Uterus (tissue), 2 donors: ENCODE results near the gene SYT12.

Experiments
- POLR2A ChIP-seq, 2 donors: fragments of 450-650 bp; IDR thresholded peaks; one replicate each; pipeline ENCODE4 v1.6.1; 2016; ENCODE audit warnings: antibody characterized with exemption in 2 of 2, mild to moderate bottlenecking in 1 of 2, moderate library complexity in 1 of 2
- TF ChIP-seq, protein P1 (sequence below), 4 experiments: fragments of 200-600 bp in 2 of 4; fragments of 450-650 bp in 2 of 4; sonication (generic) in 2 of 4; IDR thresholded peaks; one replicate each; pipeline ENCODE4 v1.5.1; 2016 to 2019; ENCODE audit warnings: antibody characterized with exemption in 4 of 4, mild to moderate bottlenecking in 2 of 4, moderate library complexity in 1 of 4

DNA sequence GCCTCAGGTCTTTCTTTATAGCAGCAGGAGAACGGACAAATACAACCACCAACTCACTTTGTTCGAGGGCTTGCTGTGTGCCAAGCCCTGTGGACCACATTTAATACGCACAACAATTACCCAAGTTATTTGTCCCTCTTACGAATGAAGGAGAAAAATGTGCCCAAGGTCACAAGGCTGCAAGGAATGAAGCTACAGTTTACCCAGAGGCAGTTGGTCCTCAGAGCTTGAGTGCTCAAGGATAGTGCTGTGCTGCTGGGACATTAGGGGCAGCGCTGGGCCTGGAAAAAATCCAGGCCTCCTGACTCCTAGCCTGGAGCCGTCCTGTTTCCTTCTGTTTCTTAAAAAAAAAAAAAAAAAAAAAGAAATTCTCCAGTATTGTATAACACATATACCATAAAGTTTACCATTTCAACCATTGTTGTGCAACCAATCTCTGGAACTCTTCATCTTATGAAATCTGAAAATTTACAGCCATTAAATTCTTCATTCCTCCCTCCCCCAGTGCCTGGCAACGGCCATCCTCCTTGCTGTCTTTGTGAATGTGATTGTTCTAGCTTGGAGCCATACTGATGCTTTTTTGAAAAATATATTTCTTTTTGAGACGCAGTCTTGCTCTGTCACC, 48.9 kb upstream of the SYT12 start:
- TF ChIP-seq, protein P1, sequence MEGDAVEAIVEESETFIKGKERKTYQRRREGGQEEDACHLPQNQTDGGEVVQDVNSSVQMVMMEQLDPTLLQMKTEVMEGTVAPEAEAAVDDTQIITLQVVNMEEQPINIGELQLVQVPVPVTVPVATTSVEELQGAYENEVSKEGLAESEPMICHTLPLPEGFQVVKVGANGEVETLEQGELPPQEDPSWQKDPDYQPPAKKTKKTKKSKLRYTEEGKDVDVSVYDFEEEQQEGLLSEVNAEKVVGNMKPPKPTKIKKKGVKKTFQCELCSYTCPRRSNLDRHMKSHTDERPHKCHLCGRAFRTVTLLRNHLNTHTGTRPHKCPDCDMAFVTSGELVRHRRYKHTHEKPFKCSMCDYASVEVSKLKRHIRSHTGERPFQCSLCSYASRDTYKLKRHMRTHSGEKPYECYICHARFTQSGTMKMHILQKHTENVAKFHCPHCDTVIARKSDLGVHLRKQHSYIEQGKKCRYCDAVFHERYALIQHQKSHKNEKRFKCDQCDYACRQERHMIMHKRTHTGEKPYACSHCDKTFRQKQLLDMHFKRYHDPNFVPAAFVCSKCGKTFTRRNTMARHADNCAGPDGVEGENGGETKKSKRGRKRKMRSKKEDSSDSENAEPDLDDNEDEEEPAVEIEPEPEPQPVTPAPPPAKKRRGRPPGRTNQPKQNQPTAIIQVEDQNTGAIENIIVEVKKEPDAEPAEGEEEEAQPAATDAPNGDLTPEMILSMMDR (IDR thresholded peaks at IDR 0.05), result no peak
- no peak for TF ChIP-seq POLR2A (IDR thresholded peaks at IDR 0.05)
